Vagina (tissue), 2 donors: ENCODE measurements around the gene PRDM7.
"Not testable (repeated sequence)": the region's sequence is repeated elsewhere in the genome, so short reads cannot be mapped to it uniquely, and the experiment has no call there.

Experiments
- CTCF ChIP-seq, 3 experiments: fragments of 450-650 bp in 2 of 3; fragments of 200-600 bp in 1 of 3; sonication (generic) in 1 of 3; IDR thresholded peaks; one replicate each; pipeline ENCODE4 v1.5.1; 2017 to 2019; ENCODE audit warnings: antibody characterized with exemption in 3 of 3, mild to moderate bottlenecking in 2 of 3, moderate library complexity in 2 of 3
- POLR2A ChIP-seq, 2 donors: fragments of 450-650 bp; IDR thresholded peaks; one replicate each; pipeline ENCODE4 v1.6.1; 2017; ENCODE audit warnings: antibody characterized with exemption in 2 of 2, mild to moderate bottlenecking in 2 of 2, moderate library complexity in 2 of 2

- not testable (repeated sequence) for TF ChIP-seq CTCF, POLR2A (IDR thresholded peaks at IDR 0.05)
These were observed 44.7 kb upstream of the PRDM7 start for GRCh38 chr16:90121846-90122245.
